22Rv1 (cell line): Measurements from ENCODE around the gene BST1.

Experiments used
- H3K27ac ChIP-seq: fragments of 450-650 bp; 2 replicates; pipeline ENCODE4 v1.5.1; 2017
- ZFX ChIP-seq: fragments of 450-650 bp; IDR thresholded peaks from 2 replicates; pipeline ENCODE4 v1.6.1; 2017; ENCODE audit warnings: antibody characterized with exemption, borderline replicate concordance
- TF ChIP-seq, protein P1 (sequence below): fragments of 450-650 bp; IDR thresholded peaks from 2 replicates; pipeline ENCODE4 v1.5.1; 2017; ENCODE audit warnings: mild to moderate bottlenecking

Gene BST1

DNA sequence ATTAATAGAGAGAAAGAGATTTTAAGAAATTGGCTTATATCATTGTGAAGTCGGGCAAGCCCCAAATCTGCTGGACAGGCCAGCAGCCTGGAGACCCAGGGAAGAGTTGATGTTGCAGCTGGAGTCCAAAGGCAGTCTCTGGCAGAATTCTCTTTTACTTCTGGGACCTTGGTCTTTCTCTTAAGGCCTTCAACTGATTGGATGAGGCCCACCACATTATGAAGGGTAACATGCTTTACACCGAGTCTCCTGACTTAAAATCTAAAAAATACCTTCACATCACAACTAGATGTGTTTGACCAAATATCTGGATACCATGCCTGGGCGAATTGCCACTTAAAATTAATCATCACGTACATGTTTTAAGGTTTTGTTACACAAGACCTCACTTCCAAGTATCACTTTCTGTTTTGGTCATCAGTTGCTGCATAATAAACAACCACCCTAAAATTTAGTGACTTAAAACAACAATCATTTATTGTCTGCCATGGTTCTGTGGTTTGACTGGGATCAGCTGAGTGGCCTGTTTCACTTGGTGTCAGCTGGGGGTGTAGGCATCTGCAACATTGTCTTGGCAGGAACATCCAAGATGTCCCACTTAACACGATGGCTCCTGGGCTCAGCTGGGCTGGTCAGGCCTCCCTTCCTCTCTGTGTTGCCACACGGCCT lies 78.7 kb downstream of the BST1 start:
- H3K27ac ChIP-seq, result no peak overlapping the region
- no peak for TF ChIP-seq ZFX
- TF ChIP-seq, protein P1, sequence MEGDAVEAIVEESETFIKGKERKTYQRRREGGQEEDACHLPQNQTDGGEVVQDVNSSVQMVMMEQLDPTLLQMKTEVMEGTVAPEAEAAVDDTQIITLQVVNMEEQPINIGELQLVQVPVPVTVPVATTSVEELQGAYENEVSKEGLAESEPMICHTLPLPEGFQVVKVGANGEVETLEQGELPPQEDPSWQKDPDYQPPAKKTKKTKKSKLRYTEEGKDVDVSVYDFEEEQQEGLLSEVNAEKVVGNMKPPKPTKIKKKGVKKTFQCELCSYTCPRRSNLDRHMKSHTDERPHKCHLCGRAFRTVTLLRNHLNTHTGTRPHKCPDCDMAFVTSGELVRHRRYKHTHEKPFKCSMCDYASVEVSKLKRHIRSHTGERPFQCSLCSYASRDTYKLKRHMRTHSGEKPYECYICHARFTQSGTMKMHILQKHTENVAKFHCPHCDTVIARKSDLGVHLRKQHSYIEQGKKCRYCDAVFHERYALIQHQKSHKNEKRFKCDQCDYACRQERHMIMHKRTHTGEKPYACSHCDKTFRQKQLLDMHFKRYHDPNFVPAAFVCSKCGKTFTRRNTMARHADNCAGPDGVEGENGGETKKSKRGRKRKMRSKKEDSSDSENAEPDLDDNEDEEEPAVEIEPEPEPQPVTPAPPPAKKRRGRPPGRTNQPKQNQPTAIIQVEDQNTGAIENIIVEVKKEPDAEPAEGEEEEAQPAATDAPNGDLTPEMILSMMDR, result no peak
